Stimulated activated CD4-positive, alpha-beta T cell treated with anti-CD3 and anti-CD28 coated beads, Interleukin-2, amount 100 ng/mL, for 48 hours (primary cell): ENCODE data around the gene SKIDA1.

Experiments used
- DNase-seq, 2 donors: peaks; one replicate each; pipeline ENCODE4 v3.0.0-alpha.2; 2020

Gene SKIDA1

GRCh38 chr10:21499701-21500577 lies 25.5 kb downstream of the SKIDA1 start:
- no peak for DNase-seq

- no peak for DNase-seq
Observed at GRCh38 chr10:21498986-21499385, 26.5 kb downstream of the SKIDA1 start.

- no peak for DNase-seq
Observed at GRCh38 chr10:21498377-21498776, 27.1 kb downstream of the SKIDA1 start.

GRCh38 chr10:21497177-21497807 lies 28.2 kb downstream of the SKIDA1 start:
- peak in 1 of 2 donors; percentile 34 for DNase-seq

GRCh38 chr10:21496343-21497176 lies 28.9 kb downstream of the SKIDA1 start:
- DNase-seq: peak in 1 of 2 donors; percentile 35

- peak; percentile 89 to 95 for DNase-seq
Observed at GRCh38 chr10:21495752-21496342, 29.6 kb downstream of the SKIDA1 start.

- DNase-seq: no peak
Observed at GRCh38 chr10:21495002-21495751, 30.3 kb downstream of the SKIDA1 start.

GRCh38 chr10:21494191-21495001 lies 31.1 kb downstream of the SKIDA1 start:
- peak in 1 of 2 donors; percentile 19 for DNase-seq

GRCh38 chr10:21493784-21494183 lies 31.7 kb downstream of the SKIDA1 start:
- no peak for DNase-seq

GRCh38 chr10:21492421-21492820 lies 33.1 kb downstream of the SKIDA1 start:
- DNase-seq: no peak

- DNase-seq: no peak
Observed at GRCh38 chr10:21490711-21491105, 34.8 kb downstream of the SKIDA1 start.

GRCh38 chr10:21490028-21490710 lies 35.3 kb downstream of the SKIDA1 start:
- DNase-seq: no peak

GRCh38 chr10:21488957-21489446 lies 36.5 kb downstream of the SKIDA1 start:
- DNase-seq: no peak

GRCh38 chr10:21488246-21488956 lies 37.1 kb downstream of the SKIDA1 start:
- DNase-seq: no peak

- no peak for DNase-seq
Observed at GRCh38 chr10:21487416-21488180, 37.9 kb downstream of the SKIDA1 start.

GRCh38 chr10:21482821-21483220 lies 42.7 kb downstream of the SKIDA1 start:
- DNase-seq: no peak

- DNase-seq: no peak
Observed at GRCh38 chr10:21481407-21481806, 44.1 kb downstream of the SKIDA1 start.

GRCh38 chr10:21479570-21480315 lies 45.7 kb downstream of the SKIDA1 start:
- no peak for DNase-seq
